ENCODE results near the gene DQX1. TPM values are rescaled to one million over a fixed set of nuclear protein-coding genes. Genes with fewer than 3 reads are reported as not detected.

Gene DQX1
- total and polyA plus RNA-seq, 12 donors = 0.17 to 0.32 (median 0.24) TPM; not detected in 8

- H3K36me3 ChIP-seq (replicated peaks in 1 of 2) = no peaks in the 10 kb centered on the region
- DNase-seq = peak; percentile 48 to 76 (median 66)
- intact Hi-C loops (cut with DNase I) = no loop called here
- peaks cover 5 to 39% of the 10 kb centered on the region in 2 donors for H3K4me1 ChIP-seq (replicated peaks in 1 of 2)
- H3K27ac ChIP-seq = peak overlapping the region in 3 of 5 donors; percentile 16 to 89 (median 64)
- no peak for TF ChIP-seq POLR2A (IDR thresholded peaks at IDR 0.05)
- TF ChIP-seq, protein P1, sequence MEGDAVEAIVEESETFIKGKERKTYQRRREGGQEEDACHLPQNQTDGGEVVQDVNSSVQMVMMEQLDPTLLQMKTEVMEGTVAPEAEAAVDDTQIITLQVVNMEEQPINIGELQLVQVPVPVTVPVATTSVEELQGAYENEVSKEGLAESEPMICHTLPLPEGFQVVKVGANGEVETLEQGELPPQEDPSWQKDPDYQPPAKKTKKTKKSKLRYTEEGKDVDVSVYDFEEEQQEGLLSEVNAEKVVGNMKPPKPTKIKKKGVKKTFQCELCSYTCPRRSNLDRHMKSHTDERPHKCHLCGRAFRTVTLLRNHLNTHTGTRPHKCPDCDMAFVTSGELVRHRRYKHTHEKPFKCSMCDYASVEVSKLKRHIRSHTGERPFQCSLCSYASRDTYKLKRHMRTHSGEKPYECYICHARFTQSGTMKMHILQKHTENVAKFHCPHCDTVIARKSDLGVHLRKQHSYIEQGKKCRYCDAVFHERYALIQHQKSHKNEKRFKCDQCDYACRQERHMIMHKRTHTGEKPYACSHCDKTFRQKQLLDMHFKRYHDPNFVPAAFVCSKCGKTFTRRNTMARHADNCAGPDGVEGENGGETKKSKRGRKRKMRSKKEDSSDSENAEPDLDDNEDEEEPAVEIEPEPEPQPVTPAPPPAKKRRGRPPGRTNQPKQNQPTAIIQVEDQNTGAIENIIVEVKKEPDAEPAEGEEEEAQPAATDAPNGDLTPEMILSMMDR (IDR thresholded peaks at IDR 0.05) = peak in 1 of 6 experiments; percentile 13
- 38 to 49% (median 45%) methylated on average over 22 to 27 of the region's 27 CpGs for WGBS, 4 donors
- no peaks in the 10 kb centered on the region for H3K27me3 ChIP-seq
- H3K4me3 ChIP-seq = peak overlapping the region in 1 of 4 donors; percentile 96
- no peaks in the 10 kb centered on the region for H3K9me3 ChIP-seq (replicated peaks in 1 of 3)
These were observed 27.1 kb upstream of the DQX1 start for GRCh38 chr2:74552914-74553811.

GRCh38 chr2:74551942-74552913, 26.2 kb upstream of the DQX1 start:
- Histone ChIP-seq H3K27me3 (no peaks in the 10 kb centered on the region), H3K27ac (peak overlapping the region in 1 of 5 donors; percentile 89), H3K4me1 (replicated peaks in 1 of 2) (peaks cover 5 to 39% of the 10 kb centered on the region in 2 donors), H3K9me3 (replicated peaks in 1 of 3) (no peaks in the 10 kb centered on the region), H3K36me3 (replicated peaks in 1 of 2) (no peaks in the 10 kb centered on the region), H3K4me3 (no peak overlapping the region)
- intact Hi-C loops (cut with DNase I) = no loop called here
- WGBS, 4 donors = 69 to 84% (median 82%) methylated on average over 12 to 21 of the region's 21 CpGs
- TF ChIP-seq POLR2A (IDR thresholded peaks at IDR 0.05) = no peak
- TF ChIP-seq, protein P1 (IDR thresholded peaks at IDR 0.05) = no peak
- no peak for DNase-seq

DNA sequence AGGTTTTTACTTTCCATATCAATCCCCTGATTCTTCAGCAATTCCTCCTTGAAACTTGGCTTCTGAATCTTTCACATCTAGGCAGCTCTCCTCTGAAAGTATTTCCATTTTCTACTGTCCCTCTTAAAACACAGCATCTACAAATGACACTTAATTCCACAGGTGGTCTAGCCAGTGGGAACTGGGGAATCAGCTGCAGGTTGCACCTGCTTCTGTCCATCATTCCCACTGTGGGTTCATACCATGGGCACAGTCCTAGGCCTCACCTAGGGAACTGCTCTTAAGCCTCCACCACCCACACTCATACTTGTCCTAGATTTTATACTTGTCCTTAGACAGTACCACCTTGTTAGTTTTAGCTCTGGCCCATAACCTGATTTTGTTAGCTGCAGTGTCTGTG, 25.5 kb upstream of the DQX1 start:
- intact Hi-C loops (cut with DNase I) = no loop called here
- peaks cover 5 to 39% of the 10 kb centered on the region in 2 donors for H3K4me1 ChIP-seq (replicated peaks in 1 of 2)
- H3K27ac ChIP-seq = no peak overlapping the region

More for the DNA sequence above, 25.5 kb upstream of the DQX1 start:
- TF ChIP-seq, protein P1 (IDR thresholded peaks at IDR 0.05) = no peak
- TF ChIP-seq POLR2A (IDR thresholded peaks at IDR 0.05) = no peak
- no peaks in the 10 kb centered on the region for H3K9me3 ChIP-seq (replicated peaks in 1 of 3)
- no peaks in the 10 kb centered on the region for H3K36me3 ChIP-seq (replicated peaks in 1 of 2)
- H3K4me3 ChIP-seq = no peak overlapping the region
- H3K27me3 ChIP-seq = no peaks in the 10 kb centered on the region
- DNase-seq = no peak
